ENCODE results near the gene MYH7B.

DNA sequence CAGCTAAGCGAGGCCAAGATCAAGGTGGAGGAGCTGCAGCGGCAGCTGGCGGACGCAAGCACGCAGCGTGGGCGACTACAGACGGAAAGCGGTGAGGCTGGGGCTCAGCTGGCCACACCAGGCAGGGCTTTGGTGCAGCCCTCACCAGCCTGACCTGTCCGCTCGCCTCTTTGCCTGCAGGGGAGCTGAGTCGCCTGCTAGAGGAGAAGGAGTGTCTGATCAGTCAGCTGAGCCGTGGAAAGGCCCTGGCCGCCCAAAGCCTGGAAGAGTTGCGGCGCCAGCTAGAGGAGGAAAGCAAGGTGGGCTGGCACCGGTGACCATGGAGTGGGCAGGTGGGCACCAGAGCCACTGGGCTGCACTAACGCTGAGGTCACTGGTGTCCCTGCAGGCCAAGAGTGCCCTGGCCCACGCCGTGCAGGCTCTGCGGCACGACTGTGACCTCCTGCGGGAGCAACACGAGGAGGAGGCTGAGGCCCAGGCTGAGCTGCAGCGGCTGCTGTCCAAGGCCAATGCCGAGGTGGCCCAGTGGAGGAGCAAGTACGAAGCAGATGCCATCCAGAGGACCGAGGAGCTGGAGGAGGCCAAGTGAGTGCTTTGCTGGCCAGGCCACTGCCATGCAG lies 42.8 kb downstream of the MYH7B start:
- TF ChIP-seq, protein P1, sequence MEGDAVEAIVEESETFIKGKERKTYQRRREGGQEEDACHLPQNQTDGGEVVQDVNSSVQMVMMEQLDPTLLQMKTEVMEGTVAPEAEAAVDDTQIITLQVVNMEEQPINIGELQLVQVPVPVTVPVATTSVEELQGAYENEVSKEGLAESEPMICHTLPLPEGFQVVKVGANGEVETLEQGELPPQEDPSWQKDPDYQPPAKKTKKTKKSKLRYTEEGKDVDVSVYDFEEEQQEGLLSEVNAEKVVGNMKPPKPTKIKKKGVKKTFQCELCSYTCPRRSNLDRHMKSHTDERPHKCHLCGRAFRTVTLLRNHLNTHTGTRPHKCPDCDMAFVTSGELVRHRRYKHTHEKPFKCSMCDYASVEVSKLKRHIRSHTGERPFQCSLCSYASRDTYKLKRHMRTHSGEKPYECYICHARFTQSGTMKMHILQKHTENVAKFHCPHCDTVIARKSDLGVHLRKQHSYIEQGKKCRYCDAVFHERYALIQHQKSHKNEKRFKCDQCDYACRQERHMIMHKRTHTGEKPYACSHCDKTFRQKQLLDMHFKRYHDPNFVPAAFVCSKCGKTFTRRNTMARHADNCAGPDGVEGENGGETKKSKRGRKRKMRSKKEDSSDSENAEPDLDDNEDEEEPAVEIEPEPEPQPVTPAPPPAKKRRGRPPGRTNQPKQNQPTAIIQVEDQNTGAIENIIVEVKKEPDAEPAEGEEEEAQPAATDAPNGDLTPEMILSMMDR (IDR thresholded peaks at IDR 0.05 in 2 of 3, conservative IDR thresholded peaks at IDR 0.05 in 1 of 3; ENCODE audit: borderline replicate concordance in 1 of 3, insufficient read depth in 1 of 3, low read depth in 2 of 3, low read length in 2 of 3), result no peak
- TF ChIP-seq CEBPB (IDR thresholded peaks at IDR 0.05; ENCODE audit: low read depth), result no peak
- TF ChIP-seq, protein P2, sequence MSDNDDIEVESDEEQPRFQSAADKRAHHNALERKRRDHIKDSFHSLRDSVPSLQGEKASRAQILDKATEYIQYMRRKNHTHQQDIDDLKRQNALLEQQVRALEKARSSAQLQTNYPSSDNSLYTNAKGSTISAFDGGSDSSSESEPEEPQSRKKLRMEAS (IDR thresholded peaks at IDR 0.05), result no peak
- TF ChIP-seq EZH2phosphoT487 (IDR thresholded peaks at IDR 0.05; ENCODE audit: borderline replicate concordance), result no peak
- no peak for TF ChIP-seq EZH2 (IDR thresholded peaks at IDR 0.05)
